PC-3 (cell line): ENCODE measurements around the gene GPR22.

Source experiments
- CTCF ChIP-seq: fragments of 300-600 bp; sonication (generic); conservative IDR thresholded peaks from 2 replicates; pipeline ENCODE4 v1.5.1; 2017; ENCODE audit warnings: antibody characterized with exemption, low read depth, mild to moderate bottlenecking, low read length
- EZH2 ChIP-seq: fragments of 300-600 bp; sonication (generic); IDR thresholded peaks from one replicate; pipeline ENCODE4 v1.6.1; 2017; ENCODE audit warnings: antibody characterized with exemption, mild to moderate bottlenecking, low read length; ENCODE audit not compliant: unreplicated experiment
- EZH2phosphoT487 ChIP-seq: fragments of 300-600 bp; sonication (generic); IDR thresholded peaks from 2 replicates; pipeline ENCODE4 v1.6.1; 2018; ENCODE audit warnings: mild to moderate bottlenecking, antibody characterized with exemption, low read length, borderline replicate concordance

- TF ChIP-seq CTCF (no peak), EZH2 (no peak), EZH2phosphoT487 (no peak)
Measured at GRCh38 chr7:107499731-107500130, 29.9 kb downstream of the GPR22 start.
